GM18520 (cell line): ENCODE measurements around the gene PIEZO1.
A peak's percentile ranks its signal among the peaks of the same experiment; 100 is the strongest.

Experiments
- ATAC-seq: cut with Tn5 transposase; IDR thresholded peaks from one replicate; pipeline ENCODE4 v1.9.1; 2021; ENCODE audit not compliant: unreplicated experiment

Gene PIEZO1

DNA sequence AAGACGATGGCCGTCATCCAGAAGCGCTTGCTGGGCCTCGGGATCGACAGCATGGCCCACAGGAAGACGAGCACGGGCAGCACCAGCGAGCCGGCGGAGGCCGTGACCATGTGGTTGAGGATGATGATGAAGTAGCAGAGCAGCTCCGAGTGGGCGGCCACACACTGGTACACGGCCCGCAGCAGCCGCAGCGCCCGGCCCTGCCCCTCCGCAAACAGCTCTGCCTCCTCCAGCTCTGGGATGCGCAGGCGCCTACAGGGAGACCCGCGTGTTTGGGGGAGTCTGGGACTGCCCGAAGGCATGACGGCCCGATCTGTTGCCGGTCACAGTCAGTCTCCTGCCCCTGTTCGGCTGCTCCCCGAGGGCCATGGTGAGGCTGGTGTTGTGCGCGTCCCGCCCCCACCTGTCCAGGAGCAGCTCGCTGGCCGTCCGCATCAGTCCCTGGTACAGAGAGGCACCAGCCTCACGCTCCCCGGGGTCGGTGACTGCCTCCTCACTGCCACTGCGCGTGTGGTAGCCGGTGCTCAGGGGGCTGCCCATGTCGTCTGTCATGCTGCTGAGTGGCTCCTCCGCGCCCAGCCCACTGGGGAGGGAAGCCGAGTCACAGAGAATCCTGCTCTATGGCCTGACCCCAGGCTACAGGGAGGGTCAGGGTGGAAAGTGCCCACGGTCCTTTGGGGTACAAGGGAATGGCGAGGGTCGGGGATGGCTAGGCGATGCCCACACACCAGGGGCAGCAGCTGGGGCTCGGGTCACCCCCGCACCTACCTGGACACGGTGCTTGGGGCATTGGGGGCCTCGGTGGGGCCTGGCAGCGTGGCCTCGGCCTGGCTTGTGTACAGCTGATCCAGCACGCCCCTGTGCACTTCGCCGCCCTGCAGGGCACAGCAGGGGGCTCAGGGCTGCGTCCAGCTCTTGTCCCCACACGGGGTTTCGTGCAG, 62.9 kb downstream of the PIEZO1 start:
- ATAC-seq = no peak

DNA sequence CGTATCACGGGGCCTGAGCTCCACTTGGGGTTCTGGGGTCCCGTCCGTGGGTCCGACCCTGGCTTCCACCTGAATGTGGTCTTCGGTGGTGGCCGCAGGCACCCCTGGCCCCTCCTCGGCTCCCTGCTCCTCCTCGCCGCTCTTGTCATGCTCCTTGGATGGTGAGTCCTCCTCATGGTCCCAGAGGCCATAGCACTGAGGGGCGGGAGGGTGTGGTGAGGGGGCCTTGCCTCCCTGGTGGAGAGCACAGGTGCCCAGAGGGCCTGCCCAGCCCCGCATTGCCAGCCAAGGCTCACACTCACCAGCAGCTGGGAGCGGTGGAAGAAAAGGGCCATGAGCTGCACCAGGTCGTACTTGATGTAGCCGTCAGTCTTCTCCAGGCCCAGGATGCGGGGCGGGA, 63.8 kb downstream of the PIEZO1 start:
- ATAC-seq = no peak

DNA sequence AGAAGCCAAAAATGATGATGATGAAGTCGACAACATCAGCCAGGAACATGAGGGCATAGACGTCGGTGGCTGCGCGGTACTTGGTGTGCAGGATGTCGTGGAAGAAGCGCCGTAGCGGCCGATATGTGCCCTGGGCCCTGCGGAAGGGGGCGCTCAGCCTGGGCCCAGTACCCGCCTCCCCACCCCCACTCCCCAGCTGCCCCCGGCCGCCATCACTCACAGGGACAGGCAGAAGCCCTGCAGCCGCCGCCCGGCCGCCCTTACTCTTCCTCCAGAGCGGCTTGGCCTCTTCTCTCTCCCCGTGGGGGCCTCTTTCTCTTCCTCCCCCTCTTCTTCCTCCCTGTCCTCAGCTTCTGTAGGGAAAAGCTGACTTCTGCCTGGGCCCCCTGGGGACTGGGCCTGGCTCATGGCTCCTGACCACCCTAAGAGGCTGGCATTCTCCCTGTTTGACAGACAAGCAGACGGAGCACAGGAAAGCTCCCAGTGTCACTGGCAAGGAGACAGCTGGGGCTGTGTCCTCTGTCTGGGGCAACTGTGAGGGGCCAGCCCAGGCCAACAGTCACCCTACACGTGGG, 64.5 kb downstream of the PIEZO1 start:
- no peak for ATAC-seq

DNA sequence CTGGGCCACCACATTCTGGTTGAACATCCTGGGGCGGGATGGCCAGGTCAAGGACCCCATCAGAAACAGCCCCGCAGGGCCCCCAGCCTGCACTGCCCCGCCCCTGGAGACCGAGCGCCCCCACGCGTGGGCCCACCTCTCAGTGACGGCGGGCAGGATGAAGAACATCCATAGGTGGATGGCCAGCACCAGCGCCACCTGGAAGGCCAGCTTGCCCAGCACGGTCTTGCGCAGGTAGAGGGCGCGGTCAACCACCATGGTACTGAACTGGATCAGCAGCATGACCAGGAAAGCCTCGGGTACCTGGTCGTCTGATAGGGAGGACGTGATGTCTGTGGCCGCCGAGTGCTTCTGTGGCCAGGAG, 65.1 kb downstream of the PIEZO1 start:
- no peak for ATAC-seq

DNA sequence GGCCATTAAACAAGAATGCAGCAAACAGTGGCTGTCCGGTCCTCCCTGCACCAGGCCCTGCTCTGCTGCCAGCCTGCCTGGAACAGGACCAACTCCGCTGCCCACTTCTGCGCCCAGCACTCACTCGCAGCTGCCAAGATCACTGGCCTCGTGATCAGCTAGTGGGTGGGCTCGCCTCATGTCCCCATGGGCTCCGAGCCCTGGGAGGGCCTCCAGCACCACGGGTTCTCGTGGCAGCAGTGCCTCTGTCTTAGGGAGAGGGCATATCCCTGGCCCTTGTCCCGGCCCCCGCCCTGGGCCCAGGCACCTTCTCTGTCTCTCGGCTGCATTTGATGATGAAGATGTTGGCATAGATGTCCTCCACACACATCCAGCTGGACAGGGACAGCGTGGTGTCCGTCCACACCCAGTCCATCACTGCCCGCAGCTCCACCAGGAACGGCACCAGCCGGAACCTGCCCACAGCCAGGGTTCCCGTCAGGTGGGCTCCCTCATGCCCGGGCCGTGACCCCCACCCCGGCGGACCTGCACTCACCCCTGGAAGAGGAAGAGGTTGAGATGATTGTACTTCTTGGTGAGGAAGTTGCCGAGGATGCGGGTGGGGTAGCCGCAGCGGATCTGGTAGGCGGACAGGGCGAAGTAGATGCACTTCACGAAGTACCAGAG, 65.6 kb downstream of the PIEZO1 start:
- ATAC-seq = no peak

DNA sequence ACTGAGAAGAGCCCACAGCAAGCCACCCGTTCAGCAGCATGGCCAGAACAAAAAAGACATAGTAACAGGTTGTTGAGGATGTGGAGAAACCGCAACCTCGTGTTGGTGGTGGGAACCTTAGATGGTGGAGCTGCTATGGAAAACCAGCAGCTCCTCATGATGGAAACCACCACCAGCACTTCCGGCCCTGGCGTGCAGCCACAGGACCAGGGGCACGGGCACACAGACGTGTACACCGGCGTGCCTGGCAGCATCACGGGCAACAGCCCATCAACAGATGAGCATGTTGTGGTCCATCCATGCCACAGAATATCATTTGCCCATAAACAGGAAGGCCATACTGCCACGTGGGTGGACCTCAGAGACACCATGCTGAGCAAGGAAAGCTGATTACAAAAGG, 66.8 kb downstream of the PIEZO1 start:
- ATAC-seq = no peak

DNA sequence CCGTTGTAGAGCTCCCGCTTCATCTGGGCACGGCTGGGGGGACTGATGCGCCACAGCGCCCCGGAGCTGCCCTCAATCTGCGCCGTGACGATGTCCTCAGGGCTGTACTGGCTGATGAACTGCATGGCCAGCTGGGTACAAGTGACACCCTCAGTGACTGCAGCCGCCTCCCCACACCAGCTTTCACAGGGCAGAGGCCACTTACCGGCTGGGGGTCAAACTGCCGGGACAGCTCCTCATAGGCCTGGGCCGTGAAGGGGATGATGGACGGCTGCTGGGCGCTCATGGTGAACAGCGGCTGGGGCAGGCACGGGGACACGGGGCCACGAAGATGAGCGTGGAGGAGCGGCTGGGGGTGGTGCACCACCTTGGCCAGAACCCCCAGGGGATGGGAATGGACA, 68.4 kb downstream of the PIEZO1 start:
- no peak for ATAC-seq

DNA sequence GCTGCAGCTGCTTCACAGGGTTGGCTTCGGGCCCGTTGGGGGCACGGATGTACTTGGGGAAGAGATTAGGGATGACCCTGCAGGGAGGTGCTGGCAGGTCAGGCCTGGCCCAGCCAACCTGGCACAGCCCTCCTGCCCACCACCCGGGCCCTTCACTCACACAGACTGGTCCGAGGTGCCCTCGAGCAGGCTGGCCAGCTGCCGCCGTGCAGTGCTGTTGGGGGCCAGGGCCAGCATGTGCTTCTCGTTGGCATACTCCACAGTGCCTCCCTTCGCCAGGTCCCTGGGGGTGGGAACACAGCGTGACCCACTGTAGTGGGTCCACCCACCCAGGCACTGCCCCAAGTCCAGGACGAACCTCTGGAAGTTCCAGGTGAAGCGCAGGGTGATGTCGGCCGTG, 68.8 kb downstream of the PIEZO1 start:
- ATAC-seq = no peak

DNA sequence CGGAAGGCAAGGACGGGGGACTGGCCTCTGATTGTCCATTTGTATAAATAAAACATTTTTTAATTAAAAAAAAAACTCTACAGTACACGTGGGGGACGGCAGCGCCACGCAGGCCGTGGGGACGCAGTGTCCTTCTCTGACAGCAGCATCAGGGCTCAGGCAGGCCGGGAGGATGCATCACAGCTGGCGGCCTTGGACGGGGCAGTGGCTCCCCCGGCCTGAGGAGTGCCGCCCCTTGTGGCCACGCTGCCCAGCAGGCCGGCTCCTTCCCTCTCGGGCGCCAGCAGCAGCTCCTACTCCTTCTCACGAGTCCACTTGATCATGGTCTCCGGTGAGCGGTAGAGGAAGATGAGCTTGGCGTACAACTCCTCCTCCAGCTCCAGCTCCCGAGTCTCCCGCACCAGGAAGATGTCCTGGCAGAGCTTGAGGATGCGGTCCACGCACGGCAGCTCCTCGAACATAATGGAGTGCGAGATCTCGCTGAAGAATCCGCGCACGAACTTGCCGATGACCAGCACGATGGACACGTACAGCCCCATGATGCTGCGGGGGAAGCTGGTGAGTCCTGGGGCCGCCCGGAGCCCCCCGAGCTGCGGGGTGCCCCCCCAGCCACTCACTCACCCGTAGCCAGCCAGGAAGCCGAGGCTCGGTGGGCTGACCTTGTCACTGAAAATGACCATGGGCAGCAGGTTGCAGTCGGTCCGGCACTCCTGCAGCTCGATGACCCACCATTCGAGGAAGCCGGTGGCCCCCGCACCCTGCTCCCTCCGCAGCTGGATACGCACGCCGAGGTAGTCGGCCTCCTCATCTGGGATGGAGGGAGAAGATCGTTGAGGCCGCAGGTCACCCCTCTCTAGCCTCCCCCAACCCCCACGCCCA, 69.5 kb downstream of the PIEZO1 start:
- no peak for ATAC-seq

DNA sequence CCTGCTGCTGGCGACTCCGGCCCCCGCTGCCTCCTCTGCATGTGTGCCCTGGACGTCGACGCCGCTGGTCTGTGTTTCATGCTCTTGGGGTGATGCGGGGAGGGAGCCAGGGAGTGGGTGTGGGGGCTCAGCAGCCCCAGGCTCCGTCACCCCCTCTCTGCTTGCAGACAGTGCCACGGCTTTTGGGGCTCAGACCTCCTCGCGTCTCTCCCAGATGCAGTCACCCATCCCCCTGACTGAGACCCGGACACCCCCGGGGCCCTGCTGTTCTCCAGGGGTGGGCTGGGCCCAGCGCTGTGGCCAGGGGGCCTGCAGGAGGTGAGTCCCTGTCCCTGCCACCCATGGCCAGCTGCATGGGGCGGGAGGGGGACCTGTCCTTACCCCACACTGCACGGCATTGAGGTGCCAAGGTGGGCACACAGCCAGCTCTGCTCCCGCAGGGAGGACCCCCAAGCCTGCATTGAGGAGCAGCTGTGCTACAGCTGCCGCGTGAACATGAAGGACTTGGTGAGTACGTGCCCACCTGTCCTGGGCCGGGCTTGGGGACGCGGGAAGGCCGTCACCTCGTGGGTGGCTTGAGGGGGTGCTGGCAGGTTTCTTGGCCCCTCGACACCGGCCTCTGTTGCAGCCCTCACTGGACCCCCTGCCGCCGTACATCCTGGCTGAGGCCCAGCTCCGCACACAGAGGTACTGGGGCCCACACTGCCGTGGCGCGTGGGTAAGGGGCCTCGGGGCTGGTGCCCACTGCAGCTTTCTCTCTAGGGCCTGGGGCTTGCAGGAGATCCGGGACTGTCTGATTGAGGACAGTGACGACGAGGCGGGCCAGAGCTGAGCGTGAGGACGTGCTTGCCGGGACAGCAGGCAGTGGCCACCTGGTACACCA, 70.4 kb downstream of the PIEZO1 start:
- ATAC-seq = no peak

DNA sequence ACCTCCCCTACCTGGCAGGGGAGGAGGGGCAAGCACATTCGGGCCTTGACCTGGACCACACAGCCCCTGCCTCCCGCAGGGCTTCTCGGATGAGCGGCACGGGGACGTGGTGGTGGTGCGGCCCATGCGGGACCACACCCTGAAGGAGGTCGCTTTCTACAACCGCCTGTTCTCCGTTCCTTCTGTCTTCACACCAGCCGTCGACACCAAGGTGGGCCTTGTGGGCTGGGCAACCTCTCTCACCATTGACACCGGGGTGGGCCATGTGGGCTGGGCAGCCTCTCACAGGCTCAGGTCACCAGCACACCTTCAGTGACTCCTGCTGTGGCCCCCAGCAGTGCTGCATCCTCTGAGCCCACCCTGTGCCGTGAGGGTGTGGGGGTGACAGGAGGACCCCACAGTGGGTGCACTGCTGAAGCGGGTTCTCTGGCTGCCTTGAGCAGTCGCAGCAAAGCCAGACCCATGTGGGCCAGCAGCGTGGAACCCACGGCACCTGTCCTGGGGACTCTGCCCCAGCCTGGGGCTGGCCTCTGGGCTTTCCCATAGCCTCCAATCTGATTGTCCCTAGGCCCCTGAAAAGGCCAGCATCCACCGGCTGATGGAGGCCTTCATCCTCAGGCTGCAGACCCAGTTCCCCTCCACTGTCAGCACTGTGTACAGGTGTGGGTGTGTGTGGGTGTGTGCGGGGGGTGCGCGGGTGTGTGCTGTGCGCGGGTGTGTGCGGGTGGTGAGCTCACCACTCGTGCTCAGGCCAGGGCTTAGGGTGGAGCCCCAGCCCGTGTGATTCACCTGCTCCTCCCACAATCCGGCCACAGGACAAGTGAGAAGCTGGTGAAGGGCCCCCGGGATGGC, 71.2 kb downstream of the PIEZO1 start:
- ATAC-seq = no peak

DNA sequence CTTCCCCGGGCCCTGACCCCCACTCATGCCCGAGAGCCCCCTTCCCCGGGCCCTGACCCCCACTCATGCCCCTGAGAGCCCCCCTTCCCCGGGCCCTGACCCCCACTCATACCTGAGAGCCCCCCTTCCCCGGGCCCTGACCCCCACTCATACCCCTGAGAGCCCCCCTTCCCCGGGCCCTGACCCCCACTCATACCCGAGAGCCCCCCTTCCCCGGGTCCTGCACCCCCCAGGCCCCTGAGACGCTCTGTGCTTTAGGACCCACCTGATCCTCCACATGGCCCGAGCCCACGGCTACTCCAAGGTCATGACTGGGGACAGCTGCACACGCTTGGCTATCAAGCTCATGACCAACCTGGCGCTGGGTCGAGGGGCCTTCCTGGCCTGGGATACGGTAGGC, 72.0 kb downstream of the PIEZO1 start:
- ATAC-seq = no peak

DNA sequence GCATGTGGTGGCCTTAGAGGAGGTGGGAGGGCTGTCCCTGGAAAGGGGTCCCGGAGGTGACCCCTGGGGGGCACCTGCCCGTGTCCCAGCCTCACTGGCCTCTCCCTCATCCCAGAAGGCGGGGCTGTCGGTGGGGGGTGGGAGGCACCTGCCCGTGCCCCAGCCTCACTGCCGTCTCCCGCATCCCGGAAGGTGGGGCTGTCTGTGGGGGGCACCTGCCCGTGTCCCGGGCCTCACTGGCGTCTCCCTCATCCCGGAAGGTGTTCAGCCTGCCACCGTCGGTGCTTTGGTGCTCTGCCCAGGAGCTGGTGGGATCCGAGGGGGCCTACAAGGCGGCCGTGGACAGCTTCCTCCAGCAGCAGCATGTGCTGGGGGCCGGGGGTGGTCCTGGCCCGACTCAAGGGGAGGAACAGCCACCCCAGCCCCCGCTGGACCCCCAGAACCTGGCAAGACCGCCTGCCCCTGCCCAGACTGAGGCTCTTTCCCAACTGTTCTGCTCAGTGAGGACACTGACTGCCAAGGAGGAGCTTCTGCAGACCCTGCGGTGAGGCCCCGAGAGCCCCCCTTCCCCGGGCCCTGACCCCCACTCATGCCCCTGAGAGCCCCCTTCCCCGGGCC, 72.5 kb downstream of the PIEZO1 start:
- ATAC-seq = no peak

DNA sequence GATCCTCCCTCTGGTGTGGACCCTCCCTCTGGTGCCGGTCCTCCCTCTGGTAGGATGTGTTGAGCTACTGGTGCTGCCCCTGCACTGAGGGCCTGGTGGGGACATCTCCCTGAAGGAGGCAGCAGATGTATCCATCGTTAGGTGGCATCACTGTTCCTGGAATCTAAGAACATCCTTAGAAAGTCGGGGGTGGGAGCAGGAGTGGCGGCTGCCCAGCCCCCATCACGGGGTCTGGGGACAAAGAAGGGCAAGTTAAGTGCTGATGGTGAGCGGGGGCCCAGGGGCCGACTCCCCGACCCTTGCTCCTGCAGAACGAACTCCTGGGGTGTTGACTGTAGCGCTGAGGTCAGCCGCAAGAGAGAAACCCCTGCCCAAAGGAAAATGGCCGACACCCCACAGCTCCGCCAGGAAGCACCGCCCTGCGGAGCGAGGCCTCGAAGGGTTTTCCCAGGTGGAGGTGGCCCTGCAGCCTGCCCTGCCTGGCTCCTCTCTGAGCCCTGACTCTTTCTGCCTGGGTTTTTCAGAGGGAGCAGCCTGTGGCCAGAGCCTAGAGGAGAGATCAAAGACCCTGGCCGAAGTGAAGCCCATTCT, 73.2 kb downstream of the PIEZO1 start:
- no peak for ATAC-seq

DNA sequence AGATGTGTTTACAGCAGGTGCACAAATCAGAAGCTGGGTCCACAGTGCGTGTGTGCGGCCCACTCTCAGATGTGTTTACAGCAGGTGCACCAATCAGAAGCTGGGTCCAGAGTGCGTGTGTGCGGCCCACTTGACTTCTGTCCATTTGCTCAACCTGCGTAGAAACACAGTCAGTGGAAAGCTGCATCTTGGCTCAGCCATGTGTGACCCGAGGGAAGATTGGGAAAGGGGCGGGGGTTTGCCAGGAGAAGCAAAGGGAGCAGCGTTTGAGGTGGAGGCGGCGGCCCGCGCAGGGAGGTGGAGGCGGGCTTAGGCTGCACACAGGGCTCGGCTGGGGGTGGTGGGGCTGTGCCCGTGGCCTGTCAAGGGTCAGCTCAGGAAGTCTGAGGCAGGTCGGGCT, 74.5 kb downstream of the PIEZO1 start:
- no peak for ATAC-seq

DNA sequence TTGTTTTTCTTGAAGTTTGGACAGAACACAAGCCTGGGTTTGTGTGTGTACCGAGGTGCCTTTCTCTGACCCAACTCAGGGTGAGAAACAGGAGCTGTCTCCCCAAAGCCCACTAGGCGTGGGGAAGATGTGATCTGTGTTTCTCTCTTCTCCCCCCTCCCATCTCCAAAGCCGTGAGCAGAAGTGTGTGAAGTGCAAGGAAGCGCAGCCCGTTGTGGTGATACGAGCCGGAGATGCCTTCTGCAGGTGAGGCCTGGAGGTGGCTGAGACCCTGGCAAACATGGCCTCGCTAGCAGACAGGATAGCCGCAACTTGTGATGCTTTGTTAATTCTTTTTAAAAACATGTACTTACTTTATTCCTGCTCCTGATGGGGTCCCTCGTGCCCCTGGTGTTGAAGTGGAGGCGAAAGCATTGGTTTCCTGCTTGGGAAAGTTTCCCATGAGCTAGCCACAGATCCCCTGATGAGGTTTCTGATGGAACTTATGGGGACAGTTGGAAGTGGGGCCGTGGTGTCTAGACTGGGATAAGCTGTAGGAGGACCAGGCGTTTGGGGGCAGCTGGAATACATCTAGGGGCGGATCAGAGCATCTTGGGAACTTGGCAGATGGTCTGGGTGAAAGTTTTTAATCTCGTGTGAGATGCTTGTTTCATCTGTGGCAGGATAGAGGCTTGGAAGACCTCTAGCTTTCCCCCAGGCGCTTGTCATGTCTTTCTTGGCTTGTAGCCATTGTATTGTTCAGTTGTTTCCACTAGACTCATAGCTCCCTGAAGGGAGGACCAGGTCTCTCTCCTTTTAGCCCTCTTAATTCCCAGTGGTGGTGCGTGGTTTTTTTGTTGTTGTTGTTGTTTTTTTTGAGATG, 77.8 kb downstream of the PIEZO1 start:
- ATAC-seq = no peak

DNA sequence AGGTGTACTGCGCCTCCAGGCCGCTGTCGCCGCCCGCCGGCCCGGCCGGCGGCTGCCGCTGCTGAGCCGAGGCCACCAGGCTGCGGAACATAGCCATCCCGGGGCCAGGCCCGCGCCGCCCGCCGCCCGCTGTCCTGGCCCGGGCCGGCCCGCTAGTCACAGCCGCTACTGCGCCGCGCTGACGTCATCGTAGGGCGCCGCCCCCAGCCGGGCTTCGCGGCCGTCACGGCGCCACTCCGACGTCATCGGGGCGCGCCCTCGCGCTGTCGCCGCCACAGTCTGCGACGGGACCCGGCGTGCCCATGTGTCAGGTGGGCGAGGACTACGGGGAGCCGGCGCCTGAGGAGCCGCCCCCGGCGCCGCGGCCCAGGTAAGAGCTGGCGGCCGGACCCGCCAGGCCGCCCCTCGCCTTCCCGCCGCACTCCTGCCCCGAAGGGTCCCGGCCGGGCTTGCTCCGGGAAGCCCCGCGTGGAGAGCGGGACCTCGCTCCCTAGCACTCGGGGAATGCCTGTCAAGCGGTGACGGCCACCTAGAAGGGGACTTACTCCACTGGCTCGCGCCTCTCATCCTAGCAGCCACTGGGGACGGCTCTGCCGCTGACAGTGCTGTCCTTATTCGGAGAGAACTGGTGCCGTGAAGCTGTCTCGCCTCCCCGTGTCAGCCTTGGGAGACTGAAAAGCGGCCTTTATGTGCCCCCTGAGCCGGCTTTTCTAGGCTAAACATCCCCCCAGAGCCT, 78.6 kb downstream of the PIEZO1 start, which contains the start of the genes CTU2 and RNF166:
Gene CTU2, plus strand, starts transcription at position 275 of the 736 bp plus-strand sequence. Its CDS starts 28 bp downstream, at position 303.
Gene RNF166, minus strand, starts transcription at position 180 of the 736 bp plus-strand sequence. Its CDS starts 83 bp downstream, at position 97.
- peak; percentile 57 for ATAC-seq
